Measurements from ENCODE around the gene C9orf50.

DNA sequence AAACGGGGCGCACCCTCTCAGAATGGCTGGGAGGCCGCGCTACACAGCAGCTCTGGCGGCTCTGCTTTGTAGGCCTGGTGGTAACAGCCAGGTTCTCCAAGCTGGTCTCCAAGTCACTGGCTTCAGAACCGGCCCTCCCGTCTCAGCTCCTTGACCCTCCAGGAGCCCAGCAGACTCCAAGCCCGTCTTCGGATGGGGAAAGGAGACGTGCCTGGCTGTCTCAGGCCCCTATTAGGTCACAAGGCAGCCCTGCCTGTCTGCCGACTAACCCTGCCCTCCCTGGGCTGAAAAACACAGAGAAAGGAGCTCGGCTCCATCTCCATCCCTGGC is 18.8 kb upstream of the C9orf50 start:
- TF ChIP-seq CTCF (IDR thresholded peaks at IDR 0.05; ENCODE audit: low read length), result no peak
- TF ChIP-seq EZH2phosphoT487 (IDR thresholded peaks at IDR 0.05; ENCODE audit: low read length), result no peak
- no peak for TF ChIP-seq EZH2 (optimal IDR thresholded peaks at IDR 0.05; ENCODE audit: low read depth, low read length)
